GM18526 (cell line): ENCODE results near the gene TOB2.

Experiments
- POLR2A ChIP-seq: IDR thresholded peaks from 3 replicates; pipeline ENCODE4 v1.6.1; 2011; ENCODE audit not compliant: insufficient read length; ENCODE audit errors: extremely low read depth

TOB2 gene

DNA sequence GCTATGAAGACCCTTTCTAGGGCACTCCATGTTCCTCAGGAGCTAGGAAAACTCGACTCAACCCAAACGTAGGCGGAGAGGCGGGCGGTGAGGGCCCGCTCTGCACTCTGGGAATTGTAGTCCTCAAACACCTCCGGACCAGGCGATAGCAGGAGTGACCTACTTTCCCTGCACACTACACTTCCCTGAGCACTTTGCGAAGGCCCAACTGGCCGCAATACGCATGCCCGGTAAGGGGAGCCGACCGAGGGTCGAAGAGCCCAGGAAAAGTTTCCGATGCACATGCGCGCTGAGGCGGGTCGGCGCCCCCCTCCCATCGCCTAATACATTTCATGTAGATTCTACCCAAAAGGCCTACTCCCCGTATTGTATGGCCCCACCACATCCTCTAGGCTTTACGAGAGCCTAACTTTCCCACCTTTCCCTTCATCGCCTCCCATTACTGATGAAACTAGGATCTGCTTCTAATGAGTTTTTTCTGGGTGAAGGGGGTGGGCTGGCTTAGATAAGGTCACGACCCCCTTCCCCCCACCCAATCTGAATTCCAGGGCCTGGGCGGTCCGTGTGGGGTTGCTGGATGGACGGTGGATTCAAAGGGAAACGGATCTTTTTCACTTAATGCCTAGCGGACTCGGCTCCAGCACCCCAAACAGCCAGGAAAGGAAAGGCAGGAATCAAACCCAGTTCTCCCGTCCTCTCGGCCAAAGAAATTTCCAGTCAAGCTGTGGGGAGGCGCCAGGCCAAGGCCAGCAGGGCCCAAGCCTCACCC is 2.1 kb downstream of the TOB2 start:
- peak; percentile 38 for TF ChIP-seq POLR2A

DNA sequence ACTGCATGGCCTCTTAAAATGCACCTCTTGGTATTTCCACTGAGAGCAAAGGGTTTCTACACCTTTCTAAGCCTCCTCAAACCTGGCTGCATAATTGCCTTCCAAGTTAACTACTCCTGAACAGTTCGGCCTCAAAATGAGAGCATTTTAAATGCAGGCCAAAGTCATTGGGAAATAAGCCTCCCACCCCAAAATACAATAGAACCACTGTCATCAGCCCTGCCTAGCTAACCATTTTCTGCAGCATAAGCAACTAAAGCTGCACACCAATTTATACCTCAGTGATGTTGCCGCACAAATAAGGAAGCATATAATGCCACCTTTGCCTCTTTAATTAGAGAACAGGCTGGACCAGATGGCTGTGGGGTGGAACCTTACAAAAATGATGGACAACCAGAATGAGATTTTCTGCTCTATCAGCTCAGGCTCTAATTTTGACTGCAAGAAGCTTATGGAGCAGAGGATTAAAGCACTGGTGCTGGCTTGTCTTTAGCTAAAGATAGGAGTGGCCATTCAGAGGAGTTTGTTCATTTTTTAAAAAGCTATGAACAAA is 4.3 kb downstream of the TOB2 start:
- TF ChIP-seq POLR2A: no peak

DNA sequence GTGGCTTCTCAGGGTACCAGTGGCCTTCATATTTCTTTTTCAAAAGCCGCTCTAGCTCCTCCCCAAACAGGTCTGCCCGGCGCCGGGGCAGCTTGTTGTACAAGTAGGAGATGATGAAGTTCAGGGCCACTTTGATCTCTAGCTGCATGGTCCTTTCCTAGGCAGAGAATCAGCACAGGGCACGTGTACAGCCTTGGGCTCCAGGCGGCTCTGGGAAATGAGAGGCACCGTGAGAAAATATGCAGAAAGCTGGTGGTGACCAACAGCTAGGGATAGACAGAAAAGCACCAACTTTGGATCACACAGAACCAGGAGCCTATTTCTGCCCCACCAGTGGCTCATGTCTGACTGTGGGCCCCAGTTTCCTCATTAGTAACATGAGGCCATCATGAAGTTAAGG is 9.4 kb downstream of the TOB2 start:
- TF ChIP-seq POLR2A: no peak

DNA sequence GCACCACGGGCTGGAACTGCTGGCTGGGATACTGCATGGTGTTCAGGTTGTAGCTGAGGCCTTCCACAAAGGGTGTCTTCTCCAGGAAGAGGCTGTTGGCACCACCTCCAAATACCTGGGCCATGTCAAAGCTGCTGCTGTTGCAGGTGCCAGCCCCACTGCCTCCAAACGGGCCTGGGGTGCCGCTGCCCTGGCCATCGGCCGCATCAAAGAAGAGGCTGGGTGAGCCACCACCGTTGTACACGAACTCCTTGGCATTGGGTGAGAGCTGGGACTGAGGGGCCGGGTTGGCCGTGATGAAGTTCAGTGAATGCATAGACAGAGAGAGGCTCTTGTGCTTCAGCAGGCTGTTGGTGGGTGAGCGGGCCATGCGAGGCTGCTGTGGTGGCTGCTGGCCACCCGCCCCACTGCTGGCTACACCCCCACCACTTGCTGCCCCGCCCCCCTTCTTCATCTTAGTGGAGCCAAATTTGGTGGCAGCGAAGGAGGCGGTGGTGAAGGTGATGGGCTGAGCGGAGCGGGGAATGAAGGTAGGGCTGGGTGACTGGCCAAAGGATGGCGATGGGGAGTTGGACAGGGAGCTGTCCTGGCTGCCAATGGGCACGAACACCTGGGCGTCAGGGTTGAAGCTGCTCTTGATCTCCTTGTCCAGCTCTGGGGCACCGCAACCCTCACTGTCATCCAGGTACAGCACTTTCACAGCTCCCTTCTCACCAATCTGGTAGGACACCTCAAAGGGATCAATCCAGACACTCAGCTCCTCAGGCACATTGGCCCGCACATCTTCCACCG is 10.1 kb downstream of the TOB2 start:
- no peak for TF ChIP-seq POLR2A

DNA sequence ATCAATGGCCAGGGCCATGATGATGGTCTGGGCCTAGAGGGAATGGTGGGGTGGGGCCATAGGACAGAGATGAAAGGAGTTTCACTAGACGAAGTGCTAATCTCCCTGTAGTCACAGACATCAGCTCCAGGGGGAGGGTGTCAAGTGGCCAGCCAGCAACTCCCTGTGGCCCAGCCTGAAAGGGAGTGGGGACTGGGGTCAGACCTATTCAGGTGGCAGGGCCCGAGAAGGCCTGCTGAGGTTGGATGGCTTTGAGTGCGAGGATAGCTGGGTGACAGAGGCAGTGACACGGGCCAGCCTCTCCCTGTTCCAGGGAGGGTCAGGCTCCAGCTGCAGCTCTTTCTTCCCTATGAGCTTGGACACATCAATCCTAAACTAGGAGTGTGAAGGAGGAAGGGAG is 11.0 kb downstream of the TOB2 start:
- TF ChIP-seq POLR2A: no peak

DNA sequence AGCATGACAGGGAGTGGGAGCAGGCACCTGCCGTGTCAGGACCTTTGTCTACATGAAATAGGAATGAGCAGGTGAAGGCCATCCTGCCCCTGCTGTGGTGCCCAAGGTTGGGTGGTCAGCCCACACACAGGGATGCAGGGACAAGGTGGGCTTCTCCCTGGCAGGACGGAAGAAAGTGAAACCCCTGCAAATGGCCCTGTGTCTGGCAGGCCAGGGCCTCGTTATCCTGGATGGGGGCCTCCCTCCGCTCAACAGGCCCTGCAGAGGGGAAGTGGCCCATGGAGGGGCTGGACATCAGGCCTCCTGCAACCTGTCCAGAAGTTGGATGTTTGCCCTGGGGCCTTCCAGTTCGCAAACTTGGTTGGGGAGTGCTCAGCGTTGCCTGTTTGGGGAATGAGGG is 14.9 kb downstream of the TOB2 start:
- TF ChIP-seq POLR2A: no peak

DNA sequence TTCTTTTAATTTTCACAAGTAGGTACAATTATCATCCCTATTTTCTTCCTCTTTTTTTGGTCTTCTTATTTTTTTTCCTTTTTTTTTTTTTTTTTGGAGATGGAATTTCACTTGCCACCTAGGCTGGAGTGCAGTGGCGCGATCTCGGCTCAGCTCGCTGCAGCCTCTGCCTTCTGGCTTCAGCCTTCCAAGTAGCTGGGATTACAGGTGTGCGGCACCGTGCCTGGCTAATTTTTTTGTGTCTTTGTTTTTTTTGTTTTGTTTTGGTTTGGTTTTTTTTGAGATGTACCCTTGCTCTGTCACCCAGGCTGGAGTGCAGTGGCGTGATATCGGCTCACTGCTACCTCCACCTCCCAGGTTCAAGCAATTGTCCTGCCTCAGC is 16.7 kb downstream of the TOB2 start:
- no peak for TF ChIP-seq POLR2A

DNA sequence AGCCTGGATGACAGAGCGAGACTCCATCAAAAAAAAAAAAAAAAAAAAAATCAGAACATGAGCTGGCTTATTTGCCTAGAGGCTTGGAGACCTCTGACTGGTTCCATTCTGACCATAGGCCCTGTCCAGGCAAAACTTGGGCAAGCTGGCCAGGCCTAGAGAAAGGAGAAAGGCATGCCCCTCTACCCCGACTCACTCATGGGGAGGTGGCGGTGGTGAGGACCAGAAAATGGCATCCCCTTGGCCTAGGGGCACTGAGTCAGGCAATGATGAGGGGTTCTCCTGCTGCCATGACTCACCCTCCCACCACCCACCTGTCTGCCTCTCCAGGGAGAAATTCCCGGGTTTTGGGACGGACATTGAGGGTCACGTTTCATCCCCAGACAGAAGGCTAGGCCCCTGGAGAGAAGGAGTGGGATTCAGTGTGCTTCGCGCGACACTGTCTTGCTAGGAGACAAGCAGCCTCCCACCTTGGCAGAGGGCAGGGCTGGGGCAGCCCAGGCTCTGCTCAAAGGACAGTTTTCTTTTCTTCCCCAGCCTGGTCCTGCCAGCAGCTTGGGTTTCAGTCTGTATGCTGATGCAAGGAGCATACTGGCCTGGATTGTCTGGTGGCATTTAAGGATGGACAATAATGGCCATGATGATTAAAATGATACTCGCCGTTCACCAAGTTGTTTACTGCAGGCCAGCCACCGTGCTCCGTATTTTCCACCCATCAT is 17.2 kb downstream of the TOB2 start:
- no peak for TF ChIP-seq POLR2A

DNA sequence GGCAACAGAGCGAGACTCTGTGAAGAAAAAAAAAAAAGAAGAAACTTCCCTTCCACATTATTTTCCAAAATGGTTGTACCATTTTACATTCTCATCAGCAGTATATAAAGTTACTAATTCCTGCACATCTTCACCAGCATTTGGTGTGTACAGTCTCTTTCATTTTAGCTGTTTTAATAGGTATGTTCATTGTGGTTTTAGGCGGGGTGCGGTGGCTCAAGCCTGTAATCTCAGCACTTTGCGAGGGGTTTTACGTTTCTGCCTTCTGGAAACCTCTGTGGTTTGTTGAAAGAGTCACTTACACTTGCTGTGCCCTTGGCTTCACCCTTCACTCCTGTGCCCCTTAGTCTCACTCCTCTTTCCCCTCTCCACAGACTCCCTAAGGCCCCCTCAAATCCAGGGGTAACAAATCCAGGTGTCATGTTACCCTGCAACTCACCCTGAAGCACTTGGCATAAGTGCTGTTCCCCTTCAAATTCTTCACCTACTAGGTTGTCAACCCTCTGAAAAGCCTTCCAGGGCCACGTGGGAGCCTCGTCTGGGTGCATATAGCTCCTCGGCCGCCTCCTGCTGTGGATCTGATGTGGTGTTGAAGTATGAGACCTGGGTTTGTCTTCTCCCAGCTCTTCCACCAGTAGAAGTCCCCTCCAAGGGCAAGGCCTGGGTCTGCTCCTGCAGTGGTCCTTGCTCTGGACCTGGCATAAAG is 20.8 kb downstream of the TOB2 start:
- TF ChIP-seq POLR2A: no peak

DNA sequence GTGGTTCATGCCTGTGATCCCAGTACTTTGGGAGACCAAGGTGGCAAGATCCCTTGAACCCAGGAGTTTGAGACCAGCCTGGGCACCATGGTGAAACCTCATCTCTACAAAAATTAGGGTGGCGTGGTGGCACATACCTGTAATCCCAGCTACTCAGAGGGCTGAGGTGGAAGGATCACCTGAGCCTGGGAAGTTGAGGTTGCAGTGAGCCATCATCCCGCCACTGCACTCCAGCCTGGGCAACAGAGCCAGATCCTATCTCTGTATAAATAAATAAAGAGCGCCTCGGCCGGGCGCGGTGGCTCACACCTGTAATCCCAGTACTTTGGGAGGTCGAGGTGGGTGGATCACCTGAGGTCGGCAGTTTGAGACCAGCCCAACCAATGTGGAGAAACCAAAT is 27.9 kb downstream of the TOB2 start:
- no peak for TF ChIP-seq POLR2A

DNA sequence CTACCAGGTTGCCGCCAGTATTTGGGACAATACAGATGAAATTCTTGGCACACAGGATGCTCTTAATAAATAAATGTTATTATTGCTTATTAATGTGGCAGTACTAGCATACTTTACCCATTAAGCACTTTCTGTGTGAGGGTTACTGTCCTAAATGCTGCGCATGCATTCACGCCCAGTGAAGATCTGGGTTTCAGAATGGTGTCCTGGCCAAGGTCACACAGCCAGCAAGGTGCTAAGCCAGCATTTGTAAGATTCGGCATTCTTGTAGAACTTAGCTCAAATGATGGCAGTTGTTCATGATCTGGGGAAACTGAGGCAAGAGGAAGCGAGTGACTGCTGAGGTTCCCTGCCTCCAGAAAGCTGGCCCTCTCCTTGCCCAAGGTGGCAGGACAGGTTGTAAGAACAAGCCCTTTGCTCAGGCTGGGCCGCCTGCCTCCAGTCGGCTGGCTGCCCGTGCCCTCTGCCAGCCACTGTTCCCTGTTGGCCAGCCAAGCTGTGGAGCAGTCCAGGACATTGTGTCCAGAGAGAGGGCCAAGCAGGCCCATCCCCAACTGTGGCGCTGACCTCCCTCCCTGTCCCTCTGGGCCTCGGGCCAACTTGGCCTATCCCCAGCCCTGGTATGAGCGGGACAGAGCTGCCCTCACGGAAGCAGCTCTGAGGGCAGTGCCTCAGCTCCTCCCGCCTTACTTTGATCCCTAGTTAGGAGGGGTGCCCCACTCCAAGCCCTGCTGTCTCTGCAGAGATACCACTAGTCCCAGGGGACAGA is 28.8 kb downstream of the TOB2 start:
- TF ChIP-seq POLR2A: no peak

DNA sequence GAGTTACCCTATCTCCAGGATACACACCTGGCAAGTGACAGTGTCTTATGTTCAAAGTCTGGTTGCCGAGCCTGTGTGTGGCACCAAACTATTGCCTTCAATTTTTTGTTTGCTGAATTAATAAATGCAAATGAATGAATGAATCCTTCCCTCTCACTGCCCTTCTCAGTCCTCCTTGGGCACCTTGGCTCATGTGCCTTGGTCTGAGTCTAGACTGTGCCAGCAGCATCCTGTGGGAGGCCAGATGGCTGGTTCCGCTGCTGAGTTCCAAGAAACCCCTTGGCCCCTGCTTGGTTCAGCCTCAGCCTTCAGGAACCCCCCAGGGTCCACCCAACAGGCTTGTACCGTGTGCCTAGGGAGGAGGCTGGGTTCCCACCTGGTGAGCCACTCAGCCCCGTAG is 31.0 kb downstream of the TOB2 start:
- no peak for TF ChIP-seq POLR2A

DNA sequence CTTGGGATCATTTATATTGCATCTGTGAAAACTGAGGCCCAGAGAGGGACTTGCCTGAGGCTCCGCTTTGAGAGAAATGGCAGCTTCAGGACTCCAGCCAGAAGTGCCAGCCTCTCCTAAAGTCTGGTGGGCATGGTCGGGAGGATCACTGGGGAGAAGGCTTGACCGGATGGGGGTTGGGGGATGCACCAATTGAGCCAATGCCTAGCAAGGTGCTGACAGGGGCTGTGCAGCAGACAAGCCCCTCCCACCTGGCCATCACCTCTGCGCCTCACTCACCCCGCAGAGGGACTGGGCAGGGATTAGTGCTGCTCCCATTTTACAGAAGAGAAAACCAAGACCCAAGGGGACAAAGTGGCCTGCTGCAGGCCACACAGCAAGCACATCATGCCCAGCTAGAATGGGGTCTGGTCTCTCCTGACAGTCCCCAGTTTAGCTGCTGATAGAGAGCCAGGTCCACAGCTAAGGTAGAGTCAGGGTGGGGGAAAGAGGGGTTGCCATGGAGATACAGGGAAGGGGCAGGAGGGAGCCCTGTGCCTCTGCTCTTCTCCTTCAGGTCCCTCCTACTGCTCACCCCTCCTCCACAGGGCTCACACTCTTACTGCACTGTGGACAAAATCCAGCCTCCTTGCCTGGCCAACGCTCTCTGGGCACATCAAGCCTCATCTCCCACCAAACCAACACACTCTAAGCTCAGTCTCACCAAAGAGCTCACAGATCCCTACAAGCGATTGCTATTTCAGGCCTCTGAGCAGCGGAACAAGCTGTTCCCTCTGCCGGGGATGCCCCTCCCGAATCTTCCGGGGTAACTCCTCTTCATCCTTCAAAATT is 35.4 kb downstream of the TOB2 start:
- TF ChIP-seq POLR2A: no peak
